IPS-20b (cell line): ENCODE data around the gene STX11.

Experiments
- H3K27ac ChIP-seq: one replicate; pipeline ENCODE4 v1.5.1; 2013; ENCODE audit warnings: low read length
- H3K27me3 ChIP-seq: 2 replicates; pipeline ENCODE4 v1.6.1; 2013; ENCODE audit warnings: mild to moderate bottlenecking, low read length, inconsistent platforms; ENCODE audit not compliant: insufficient read depth
- H3K36me3 ChIP-seq: 2 replicates; pipeline ENCODE4 v1.6.1; 2013; ENCODE audit warnings: low read depth, mild to moderate bottlenecking, inconsistent platforms, low read length, moderate library complexity; ENCODE audit not compliant: insufficient read depth
- H3K4me1 ChIP-seq: 2 replicates; pipeline ENCODE4 v1.6.1; 2013; ENCODE audit warnings: mild to moderate bottlenecking, control low read depth, inconsistent platforms, low read length, moderate library complexity; ENCODE audit not compliant: insufficient read depth
- H3K4me3 ChIP-seq: 2 replicates; pipeline ENCODE4 v1.5.1; 2013; ENCODE audit warnings: mild to moderate bottlenecking, low read length, inconsistent platforms
- H3K9ac ChIP-seq: 2 replicates; pipeline ENCODE4 v1.6.1; 2013; ENCODE audit warnings: low read depth, mild to moderate bottlenecking, inconsistent platforms, low read length, moderate library complexity
- H3K9me3 ChIP-seq: 2 replicates; pipeline ENCODE4 v1.6.1; 2013; ENCODE audit warnings: mild to moderate bottlenecking, low read depth, low read length, inconsistent platforms; ENCODE audit not compliant: insufficient read depth

STX11 gene

DNA sequence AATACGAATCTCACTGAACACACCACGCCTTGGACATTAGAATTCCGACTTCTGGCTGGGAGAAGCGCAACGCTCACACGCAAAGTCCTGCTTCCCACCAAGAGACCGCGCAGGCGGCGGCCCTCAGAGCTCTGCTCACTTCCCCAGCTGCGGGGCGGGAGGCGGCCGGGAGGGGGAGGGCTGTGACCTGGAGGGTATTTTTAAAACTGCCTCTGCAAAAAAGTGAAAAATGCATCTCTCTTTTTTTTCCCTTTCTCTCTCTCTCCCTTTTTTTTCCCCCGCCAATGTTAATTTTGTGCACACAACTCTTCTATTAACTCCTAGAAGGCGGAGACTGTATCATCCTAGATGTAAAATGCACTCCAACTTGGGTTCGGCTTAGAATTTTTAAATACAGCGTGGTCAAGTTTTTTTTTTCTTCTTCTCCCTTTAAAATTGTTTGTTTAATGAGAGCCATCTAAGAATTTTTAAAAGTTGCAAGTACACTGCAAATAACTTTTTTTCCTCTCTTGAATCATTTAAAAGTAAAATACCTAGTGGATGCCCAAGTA is 66.4 kb downstream of the STX11 start:
- Histone ChIP-seq H3K27me3 (peaks cover 6% of the 10 kb centered on the region; the same call in 1 of the 2 replicates), H3K4me3 (peak overlapping the region; percentile 70), H3K27ac (no peak overlapping the region), H3K4me1 (peaks cover 4% of the 10 kb centered on the region; the same call in 1 of the 2 replicates), H3K9ac (peak overlapping the region; percentile 81; the same call in 1 of the 2 replicates), H3K9me3 (no peaks in the 10 kb centered on the region), H3K36me3 (no peaks in the 10 kb centered on the region)

DNA sequence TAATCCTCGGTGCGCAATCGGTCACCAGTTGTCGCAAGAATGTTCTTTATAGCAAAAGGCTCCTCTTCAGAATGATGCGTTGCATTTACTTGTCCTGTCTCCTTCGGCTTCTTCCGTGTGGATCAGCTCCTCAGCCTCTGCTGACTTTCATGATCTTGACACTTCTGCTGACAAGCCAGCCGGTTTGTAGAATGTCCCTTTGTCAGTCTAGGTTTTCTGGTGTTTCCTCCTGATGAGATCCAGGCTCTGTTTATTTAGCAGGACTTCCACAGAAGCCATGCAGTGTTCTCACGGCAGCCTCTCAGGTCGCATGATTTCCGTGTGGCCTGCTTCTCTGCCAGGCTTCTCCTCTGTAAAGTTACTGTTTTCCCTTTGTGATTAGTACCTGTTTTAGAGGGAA is 66.9 kb downstream of the STX11 start:
- peak overlapping the region; percentile 70; the same call in 1 of the 2 replicates for H3K4me3 ChIP-seq
- H3K4me1 ChIP-seq = peaks cover 4% of the 10 kb centered on the region; the same call in 1 of the 2 replicates
- no peak overlapping the region for H3K27ac ChIP-seq
- H3K27me3 ChIP-seq = peaks cover 6% of the 10 kb centered on the region; the same call in 1 of the 2 replicates
- no peaks in the 10 kb centered on the region for H3K9me3 ChIP-seq
- H3K36me3 ChIP-seq = no peaks in the 10 kb centered on the region
- H3K9ac ChIP-seq = peak overlapping the region; percentile 81; the same call in 1 of the 2 replicates

DNA sequence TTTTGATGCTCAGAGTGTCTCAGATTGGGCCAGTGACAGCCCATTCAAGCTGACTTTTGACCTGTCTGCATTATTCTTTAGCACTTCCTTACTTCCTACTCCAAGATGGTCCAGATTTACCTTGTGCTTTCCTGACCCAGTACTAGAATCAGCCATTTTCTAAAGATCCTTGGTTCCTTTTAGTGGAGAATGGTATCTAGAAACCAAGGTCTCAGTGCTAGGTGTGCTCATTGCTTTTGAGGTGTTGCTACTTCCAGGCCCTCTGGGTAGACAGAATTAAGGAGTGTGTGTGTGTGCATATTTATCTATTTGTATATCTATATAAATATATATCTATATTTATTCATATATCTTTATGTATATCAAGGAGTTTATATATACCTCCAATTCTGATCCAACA is 67.5 kb downstream of the STX11 start:
- Histone ChIP-seq H3K4me3 (no peak overlapping the region), H3K27me3 (peaks cover 6% of the 10 kb centered on the region; the same call in 1 of the 2 replicates), H3K9ac (no peak overlapping the region), H3K9me3 (no peaks in the 10 kb centered on the region), H3K4me1 (peaks cover 4% of the 10 kb centered on the region; the same call in 1 of the 2 replicates), H3K36me3 (no peaks in the 10 kb centered on the region), H3K27ac (no peak overlapping the region)

DNA sequence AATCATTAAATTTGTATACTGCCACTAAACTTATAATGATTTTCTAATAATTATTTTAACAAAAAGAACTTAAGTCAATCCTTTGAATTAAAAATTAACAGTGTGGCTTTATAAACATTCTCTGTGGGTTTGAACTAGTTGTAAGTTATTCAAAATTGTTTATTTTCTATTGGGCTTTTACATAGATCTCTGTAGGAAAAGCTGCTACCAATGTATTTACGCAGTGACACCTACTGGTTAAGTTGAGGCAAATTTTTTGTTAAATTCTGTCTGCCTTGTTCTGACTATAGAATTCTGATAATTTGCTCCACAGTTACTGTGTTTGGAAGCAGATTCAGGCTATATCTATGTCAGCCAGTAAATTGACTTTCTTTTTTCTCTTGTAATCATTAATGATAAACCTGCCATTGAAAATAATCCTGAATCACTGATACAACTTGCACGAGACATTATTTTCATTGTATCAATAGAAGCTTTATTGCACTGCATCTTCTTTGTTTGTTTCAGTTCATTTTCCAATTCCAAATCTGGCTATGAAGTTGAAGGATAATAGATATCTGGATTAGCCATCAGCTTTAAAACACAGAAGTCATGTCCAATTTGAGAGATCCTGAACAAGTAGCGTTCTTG is 68.9 kb downstream of the STX11 start:
- Histone ChIP-seq H3K4me1 (peaks cover 4% of the 10 kb centered on the region; the same call in 1 of the 2 replicates), H3K27ac (no peak overlapping the region), H3K9ac (no peak overlapping the region), H3K4me3 (no peak overlapping the region), H3K36me3 (no peaks in the 10 kb centered on the region), H3K9me3 (no peaks in the 10 kb centered on the region), H3K27me3 (peaks cover 6% of the 10 kb centered on the region; the same call in 1 of the 2 replicates)

DNA sequence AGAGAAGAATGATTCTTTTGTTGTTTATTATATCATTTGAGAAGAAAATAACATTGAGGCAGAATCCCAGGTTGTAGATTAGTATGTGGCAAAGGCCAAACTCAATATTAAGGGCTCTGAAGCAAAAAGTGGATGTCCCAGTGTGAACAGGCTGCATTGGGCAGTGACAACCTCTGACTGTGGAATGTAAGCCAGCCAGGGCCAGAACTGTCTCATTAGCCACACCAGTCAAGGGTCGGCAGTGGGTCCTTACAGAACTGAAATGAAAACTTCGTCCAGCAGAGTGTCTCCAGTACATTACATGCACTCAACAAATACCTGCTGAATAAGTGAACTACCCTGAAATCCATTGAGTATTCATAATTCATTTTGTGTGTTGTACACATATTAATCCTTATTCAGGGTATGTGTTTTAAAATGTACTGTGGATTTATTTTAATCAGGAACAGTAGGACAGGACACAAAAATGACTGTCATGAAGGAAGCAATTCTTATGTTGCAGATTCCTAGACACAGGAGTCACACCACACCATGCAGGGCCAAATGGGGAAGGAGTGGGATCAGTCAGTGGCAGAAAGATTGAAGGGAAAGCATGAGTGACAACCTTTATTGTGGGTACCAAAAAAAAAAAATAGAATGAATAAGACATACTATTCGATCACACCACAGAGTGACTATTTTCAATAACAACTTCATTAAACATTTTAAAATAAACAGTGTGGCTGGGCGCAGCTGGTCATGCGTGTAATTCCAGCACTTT is 69.9 kb downstream of the STX11 start:
- Histone ChIP-seq H3K36me3 (no peaks in the 10 kb centered on the region), H3K4me1 (peaks cover 4% of the 10 kb centered on the region; the same call in 1 of the 2 replicates), H3K9ac (no peak overlapping the region), H3K27ac (no peak overlapping the region), H3K9me3 (no peaks in the 10 kb centered on the region), H3K27me3 (peaks cover 2% of the 10 kb centered on the region; the same call in 1 of the 2 replicates), H3K4me3 (no peak overlapping the region)

DNA sequence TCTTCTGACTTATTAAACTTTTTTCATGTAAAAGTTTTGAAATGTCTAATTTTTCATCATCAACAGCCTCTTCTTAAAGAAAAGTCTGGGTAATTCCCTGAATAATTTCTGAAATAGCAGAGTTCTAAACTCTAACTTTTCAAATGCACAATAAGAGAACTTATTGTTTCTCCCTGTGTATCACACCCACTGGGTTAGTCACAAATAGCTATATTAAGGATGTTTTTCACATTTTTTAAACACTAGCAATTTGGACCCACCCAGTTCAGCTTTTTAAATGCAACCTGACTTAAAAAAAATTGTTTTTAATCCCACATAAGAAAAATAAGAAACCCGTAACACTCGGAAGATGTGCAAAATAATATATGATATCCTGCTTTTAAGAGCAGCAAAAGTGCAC is 73.4 kb downstream of the STX11 start:
- H3K9me3 ChIP-seq = no peaks in the 10 kb centered on the region
- H3K36me3 ChIP-seq = no peaks in the 10 kb centered on the region
- H3K4me3 ChIP-seq = no peak overlapping the region
- H3K4me1 ChIP-seq = no peaks in the 10 kb centered on the region
- H3K27me3 ChIP-seq = no peaks in the 10 kb centered on the region
- H3K27ac ChIP-seq = no peak overlapping the region
- H3K9ac ChIP-seq = no peak overlapping the region

DNA sequence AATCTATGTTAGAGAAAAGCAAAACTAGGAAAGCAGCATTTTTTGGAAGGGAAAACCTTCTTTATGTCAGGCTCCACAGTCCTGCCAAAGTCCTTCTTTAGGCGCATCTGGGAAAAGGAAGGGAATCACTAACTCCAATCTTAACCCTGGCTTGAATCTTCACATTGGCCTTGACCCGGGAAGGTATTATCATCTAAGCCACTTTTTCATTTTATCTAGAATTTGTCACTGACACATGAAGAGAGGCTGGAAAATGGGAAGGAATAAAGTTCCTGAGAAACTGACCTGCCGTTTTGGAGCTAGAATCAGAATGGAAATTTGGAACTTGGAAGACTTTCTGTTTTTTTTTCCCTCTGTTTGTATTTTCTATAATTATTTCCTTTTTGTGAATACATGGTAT is 81.4 kb downstream of the STX11 start:
- H3K27me3 ChIP-seq = no peaks in the 10 kb centered on the region
- H3K4me3 ChIP-seq = no peak overlapping the region
- peaks cover 13% of the 10 kb centered on the region; the same call in 1 of the 2 replicates for H3K9me3 ChIP-seq
- H3K36me3 ChIP-seq = no peaks in the 10 kb centered on the region
- peaks cover 8% of the 10 kb centered on the region; the same call in 1 of the 2 replicates for H3K4me1 ChIP-seq
- H3K9ac ChIP-seq = no peak overlapping the region
- no peak overlapping the region for H3K27ac ChIP-seq

DNA sequence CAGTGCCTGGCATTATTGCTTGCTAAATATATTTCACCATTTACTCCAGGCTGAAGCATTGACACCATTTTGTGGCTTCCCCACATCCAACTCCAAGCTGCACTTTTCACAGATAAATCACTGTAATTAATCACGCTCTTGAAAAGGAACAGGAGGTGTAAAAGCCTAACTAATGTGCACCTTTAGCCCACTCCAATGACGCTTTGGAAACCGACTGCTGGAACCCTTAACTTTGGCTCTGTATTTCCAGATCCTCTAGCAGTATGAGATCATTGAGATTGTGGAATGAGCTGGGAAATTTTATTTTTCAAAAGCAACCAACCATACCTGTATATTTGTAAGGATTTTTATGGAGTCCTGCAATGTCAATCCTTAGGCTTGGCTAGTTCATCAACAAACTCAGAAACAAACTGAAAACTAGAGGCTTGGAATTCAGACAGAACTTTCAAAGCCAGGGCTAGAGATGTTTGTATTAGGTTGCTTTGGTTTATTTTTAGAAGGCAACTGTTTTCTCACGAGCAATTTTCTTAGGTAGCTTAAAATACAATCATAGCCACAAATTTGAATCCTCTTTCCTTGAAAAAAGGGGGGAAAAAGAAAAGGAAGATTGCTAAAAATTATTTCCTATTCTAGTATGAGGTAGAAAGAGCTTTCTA is 82.0 kb downstream of the STX11 start:
- Histone ChIP-seq H3K36me3 (no peaks in the 10 kb centered on the region), H3K4me3 (no peak overlapping the region), H3K27me3 (no peaks in the 10 kb centered on the region), H3K9me3 (peaks cover 13% of the 10 kb centered on the region; the same call in 1 of the 2 replicates), H3K9ac (no peak overlapping the region), H3K4me1 (peaks cover 8% of the 10 kb centered on the region; the same call in 1 of the 2 replicates), H3K27ac (no peak overlapping the region)

DNA sequence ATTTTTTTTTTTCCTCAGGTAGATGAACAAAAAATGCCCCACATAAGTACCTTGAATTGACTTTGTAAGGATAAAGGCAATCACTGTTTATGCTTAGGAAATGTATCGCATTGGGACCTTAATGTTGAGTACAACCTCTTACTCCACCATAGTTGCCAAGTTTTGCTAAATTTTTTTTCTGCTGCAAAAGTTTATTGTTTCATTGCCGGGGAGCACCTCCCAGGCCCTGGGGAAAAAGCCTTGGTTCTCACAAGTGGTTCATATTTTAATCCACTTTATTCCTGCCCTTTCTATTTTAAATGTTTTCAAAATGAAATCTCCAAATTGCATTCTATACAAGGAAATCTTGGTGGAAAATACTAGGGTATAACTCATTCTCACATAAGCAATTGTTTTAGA is 82.5 kb downstream of the STX11 start:
- Histone ChIP-seq H3K27ac (no peak overlapping the region), H3K4me3 (no peak overlapping the region), H3K36me3 (no peaks in the 10 kb centered on the region), H3K4me1 (peaks cover 8% of the 10 kb centered on the region; the same call in 1 of the 2 replicates), H3K9ac (no peak overlapping the region), H3K27me3 (no peaks in the 10 kb centered on the region), H3K9me3 (peaks cover 13% of the 10 kb centered on the region; the same call in 1 of the 2 replicates)

DNA sequence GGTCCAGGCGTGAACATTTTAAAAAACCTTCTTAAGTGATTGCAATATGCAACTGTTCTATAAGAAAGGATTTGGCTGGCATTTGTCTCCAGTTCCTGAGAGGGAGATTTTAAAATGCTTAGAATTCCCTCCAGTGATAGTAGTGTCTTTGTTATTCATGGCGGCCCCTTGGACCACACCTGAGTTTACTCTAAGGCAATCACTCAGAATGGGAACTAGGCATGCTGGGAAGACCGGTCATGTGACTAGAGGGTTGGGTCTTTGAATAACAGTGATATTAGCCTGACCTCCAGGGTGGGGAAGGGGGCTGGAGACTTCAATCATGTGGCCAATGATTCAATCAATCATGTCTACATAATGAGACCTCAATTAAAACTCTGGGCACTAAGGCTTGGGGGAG is 84.1 kb downstream of the STX11 start:
- Histone ChIP-seq H3K27ac (peak overlapping the region; percentile 1), H3K27me3 (no peaks in the 10 kb centered on the region), H3K9ac (no peak overlapping the region; the same call in 1 of the 2 replicates), H3K9me3 (peaks cover 13% of the 10 kb centered on the region; the same call in 1 of the 2 replicates), H3K4me3 (peak overlapping the region; percentile 19; the same call in 1 of the 2 replicates), H3K36me3 (no peaks in the 10 kb centered on the region), H3K4me1 (peaks cover 8% of the 10 kb centered on the region; the same call in 1 of the 2 replicates)

DNA sequence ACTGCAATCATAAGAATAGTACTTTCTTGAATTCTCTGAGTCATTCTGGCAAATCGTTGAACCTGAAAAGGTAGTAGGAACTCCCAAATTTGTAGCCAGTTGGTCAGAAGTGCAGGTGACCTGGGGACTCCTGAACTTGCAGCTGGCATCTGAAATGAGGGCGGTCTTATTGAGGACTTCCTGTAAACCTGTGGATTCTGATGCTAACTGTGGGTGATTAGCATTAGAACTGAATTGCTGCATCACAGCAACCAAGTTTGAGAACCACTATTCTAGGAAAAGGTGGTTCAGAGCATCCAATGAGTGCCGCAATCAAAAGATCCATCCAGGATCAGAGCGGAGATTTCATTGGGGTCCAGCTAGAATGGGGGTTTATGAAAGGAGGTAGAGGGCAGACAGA is 84.6 kb downstream of the STX11 start:
- peaks cover 13% of the 10 kb centered on the region; the same call in 1 of the 2 replicates for H3K9me3 ChIP-seq
- no peak overlapping the region for H3K9ac ChIP-seq
- no peaks in the 10 kb centered on the region for H3K27me3 ChIP-seq
- H3K4me3 ChIP-seq = peak overlapping the region; percentile 19; the same call in 1 of the 2 replicates
- peaks cover 8% of the 10 kb centered on the region; the same call in 1 of the 2 replicates for H3K4me1 ChIP-seq
- peak overlapping the region; percentile 1 for H3K27ac ChIP-seq
- no peaks in the 10 kb centered on the region for H3K36me3 ChIP-seq
